ENCODE data around the gene OR5K4.

OR5K4 gene

GRCh38 chr3:98353554-98353953, at the start of gene OR5K4:
Gene OR5K4, plus strand, starts transcription at chr3:98353854. Its CDS starts 0 bp downstream, at chr3:98353854.
- DNase-seq: no peak

- DNase-seq: no peak
Measured at GRCh38 chr3:98322101-98322500, 31.6 kb upstream of the OR5K4 start.

- no peak for DNase-seq
Measured at GRCh38 chr3:98322686-98323085, 31.0 kb upstream of the OR5K4 start.

GRCh38 chr3:98323425-98323824, 30.2 kb upstream of the OR5K4 start:
- no peak for DNase-seq

- DNase-seq: no peak
Measured at GRCh38 chr3:98325055-98325454, 28.6 kb upstream of the OR5K4 start.

- no peak for DNase-seq
Measured at GRCh38 chr3:98326105-98326893, 27.4 kb upstream of the OR5K4 start.

- no peak for DNase-seq
Measured at GRCh38 chr3:98326945-98327344, 26.7 kb upstream of the OR5K4 start.

GRCh38 chr3:98328933-98329332, 24.7 kb upstream of the OR5K4 start:
- DNase-seq: no peak

- peak in 1 of 4 experiments; percentile 6 for DNase-seq
Measured at GRCh38 chr3:98329392-98330124, 24.1 kb upstream of the OR5K4 start.

- no peak for DNase-seq
Measured at GRCh38 chr3:98331329-98331728, 22.3 kb upstream of the OR5K4 start.

- DNase-seq: no peak
Measured at GRCh38 chr3:98333989-98334606, 19.6 kb upstream of the OR5K4 start.

GRCh38 chr3:98339031-98339430, 14.6 kb upstream of the OR5K4 start:
- DNase-seq: no peak

GRCh38 chr3:98341758-98342157, 11.9 kb upstream of the OR5K4 start:
- DNase-seq: no peak

GRCh38 chr3:98343647-98344507, 9.8 kb upstream of the OR5K4 start:
- peak in 2 of 4 experiments; percentile 1 to 2 for DNase-seq

GRCh38 chr3:98350082-98350481, 3.6 kb upstream of the OR5K4 start:
- no peak for DNase-seq

GRCh38 chr3:98359250-98359649, 5.6 kb downstream of the OR5K4 start:
- no peak for DNase-seq

- DNase-seq: no peak
Measured at GRCh38 chr3:98359993-98360675, 6.5 kb downstream of the OR5K4 start.

GRCh38 chr3:98360681-98361080, 7.0 kb downstream of the OR5K4 start:
- DNase-seq: no peak

GRCh38 chr3:98361289-98361688, 7.6 kb downstream of the OR5K4 start:
- no peak for DNase-seq

GRCh38 chr3:98367464-98368246, 14.0 kb downstream of the OR5K4 start:
- no peak for DNase-seq

- DNase-seq: no peak
Measured at GRCh38 chr3:98371186-98371585, 17.5 kb downstream of the OR5K4 start.

All from activated CD4-positive, CD25-positive, alpha-beta regulatory T cell (primary cell).